ENCODE data around the gene BTLA. TPM values are rescaled to one million over a fixed set of nuclear protein-coding genes. Genes with fewer than 3 reads are reported as not detected.
A peak's percentile ranks its signal among the peaks of the same experiment; 100 is the strongest.
"Not testable (repeated sequence)": the region's sequence is repeated elsewhere in the genome, so short reads cannot be mapped to it uniquely, and the experiment has no call there.

Gene BTLA
- total RNA-seq, 1 donor from 2014 or later = 0.45 TPM

GRCh38 chr3:112461787-112462186 is 37.5 kb downstream of the BTLA start:
- ATAC-seq; intact Hi-C loops (cut with DNase I); DNase-seq (ENCODE audit: low spot score): not testable (repeated sequence)

GRCh38 chr3:112460519-112461195 is 38.6 kb downstream of the BTLA start:
- ATAC-seq (no peak), DNase-seq (ENCODE audit: low spot score) (no peak)
- intact Hi-C loops (cut with DNase I) = no loop called here

- ATAC-seq (no peak), DNase-seq (ENCODE audit: low spot score) (no peak)
- intact Hi-C loops (cut with DNase I) = no loop called here
Measured at GRCh38 chr3:112459750-112460149, 39.5 kb downstream of the BTLA start.

- intact Hi-C loops (cut with DNase I) = no loop called here
- ATAC-seq = no peak
- DNase-seq (ENCODE audit: low spot score) = no peak
Measured at GRCh38 chr3:112456147-112456546, 43.1 kb downstream of the BTLA start.

- no peak for DNase-seq (ENCODE audit: low spot score)
- intact Hi-C loops (cut with DNase I) = no loop called here
Measured at GRCh38 chr3:112448939-112449338, 50.3 kb downstream of the BTLA start.

GRCh38 chr3:112446343-112446742 is 52.9 kb downstream of the BTLA start:
- ATAC-seq (peak; percentile 91), DNase-seq (ENCODE audit: low spot score) (no peak)
- intact Hi-C loops (cut with DNase I) = no loop called here

More at GRCh38 chr3:112448939-112449338, 50.3 kb downstream of the BTLA start:
- no peak for ATAC-seq

- no peak for DNase-seq (ENCODE audit: low spot score)
- intact Hi-C loops (cut with DNase I) = no loop called here
- no peak for ATAC-seq
Measured at GRCh38 chr3:112445839-112446238, 53.4 kb downstream of the BTLA start.

GRCh38 chr3:112437146-112438022 is 61.9 kb downstream of the BTLA start:
- intact Hi-C loops (cut with DNase I) = no loop called here
- DNase-seq (ENCODE audit: low spot score) (no peak), ATAC-seq (no peak)

- no peak for ATAC-seq
- intact Hi-C loops (cut with DNase I) = no loop called here
Measured at GRCh38 chr3:112429960-112430359, 69.3 kb downstream of the BTLA start.

GRCh38 chr3:112427123-112427522 is 72.1 kb downstream of the BTLA start:
- ATAC-seq (no peak), DNase-seq (ENCODE audit: low spot score) (no peak)
- intact Hi-C loops (cut with DNase I) = no loop called here

More at GRCh38 chr3:112429960-112430359, 69.3 kb downstream of the BTLA start:
- DNase-seq (ENCODE audit: low spot score) = no peak

- no peak for ATAC-seq
- intact Hi-C loops (cut with DNase I) = no loop called here
Measured at GRCh38 chr3:112425858-112426750, 73.2 kb downstream of the BTLA start.

GRCh38 chr3:112425382-112425781 is 73.9 kb downstream of the BTLA start:
- intact Hi-C loops (cut with DNase I) = no loop called here
- DNase-seq (ENCODE audit: low spot score) (no peak), ATAC-seq (no peak)

More at GRCh38 chr3:112425858-112426750, 73.2 kb downstream of the BTLA start:
- DNase-seq (ENCODE audit: low spot score) = no peak

- intact Hi-C loops (cut with DNase I) = no loop called here
- no peak for ATAC-seq
Measured at GRCh38 chr3:112424394-112424793, 74.9 kb downstream of the BTLA start.

GRCh38 chr3:112422921-112423320 is 76.4 kb downstream of the BTLA start:
- not testable (repeated sequence) for ATAC-seq

More at GRCh38 chr3:112424394-112424793, 74.9 kb downstream of the BTLA start:
- DNase-seq (ENCODE audit: low spot score) = no peak

GRCh38 chr3:112418526-112418925 is 80.7 kb downstream of the BTLA start:
- ATAC-seq; DNase-seq (ENCODE audit: low spot score); intact Hi-C loops (cut with DNase I): not testable (repeated sequence)

More at GRCh38 chr3:112422921-112423320, 76.4 kb downstream of the BTLA start:
- DNase-seq (ENCODE audit: low spot score); intact Hi-C loops (cut with DNase I): not testable (repeated sequence)

- ATAC-seq (no peak), DNase-seq (ENCODE audit: low spot score) (no peak)
- intact Hi-C loops (cut with DNase I) = no loop called here
Measured at GRCh38 chr3:112417696-112418318, 81.5 kb downstream of the BTLA start.

GRCh38 chr3:112416391-112417212 is 82.7 kb downstream of the BTLA start:
- DNase-seq (ENCODE audit: low spot score) (no peak), ATAC-seq (no peak)
- intact Hi-C loops (cut with DNase I) = no loop called here

GRCh38 chr3:112415390-112415789 is 83.9 kb downstream of the BTLA start:
- intact Hi-C loops (cut with DNase I) = no loop called here
- no peak for ATAC-seq
- no peak for DNase-seq (ENCODE audit: low spot score)

Measured in sciatic nerve (tissue), 2 donors.